Anterior cingulate cortex (tissue), 58 donors: ENCODE data around the gene SARM1.

ENCODE experiments used
- DNase-seq, 58 donors: peaks; one replicate each; lab custom pipeline; 2025; lab: John Stamatoyannopoulos, UW

SARM1 gene

GRCh38 chr17:28367641-28368305 is 3.7 kb upstream of the SARM1 start:
- DNase-seq = no peak

- no peak for DNase-seq
Observed at GRCh38 chr17:28368306-28368831, 3.1 kb upstream of the SARM1 start.

GRCh38 chr17:28368915-28369683 is 2.4 kb upstream of the SARM1 start:
- no peak for DNase-seq

- no peak for DNase-seq
Observed at GRCh38 chr17:28369684-28370034, 1.8 kb upstream of the SARM1 start.

- no peak for DNase-seq
Observed at GRCh38 chr17:28370035-28370743, 1.3 kb upstream of the SARM1 start, which contains the start of gene VTN. TSS of gene VTN (minus strand) at chr17:28370307. CDS start at chr17:28370203, 104 bp downstream.

GRCh38 chr17:28370744-28371103 is 770 bp upstream of the SARM1 start:
- no peak for DNase-seq

GRCh38 chr17:28372203-28372944 is 880 bp downstream of the SARM1 start:
- peak in 14 of 58 donors; percentile 19 to 58 (median 46) for DNase-seq

GRCh38 chr17:28372945-28373274 is 1.4 kb downstream of the SARM1 start:
- peak in 2 of 58 donors; percentile 23 to 60 for DNase-seq

GRCh38 chr17:28379814-28380801 is 8.6 kb downstream of the SARM1 start:
- DNase-seq = no peak

GRCh38 chr17:28381141-28381825 is 9.8 kb downstream of the SARM1 start:
- peak in 12 of 58 donors; percentile 9 to 67 (median 48) for DNase-seq

- peak in 4 of 58 donors; percentile 11 to 30 (median 20) for DNase-seq
Observed at GRCh38 chr17:28384281-28385036, 13.0 kb downstream of the SARM1 start.

- no peak for DNase-seq
Observed at GRCh38 chr17:28385037-28385400, 13.5 kb downstream of the SARM1 start.

GRCh38 chr17:28385406-28385805 is 13.9 kb downstream of the SARM1 start:
- DNase-seq = no peak

GRCh38 chr17:28386391-28386790 is 14.9 kb downstream of the SARM1 start:
- no peak for DNase-seq

GRCh38 chr17:28388106-28388505 is 16.6 kb downstream of the SARM1 start:
- DNase-seq = no peak

- no peak for DNase-seq
Observed at GRCh38 chr17:28390141-28390540, 18.6 kb downstream of the SARM1 start.

- no peak for DNase-seq
Observed at GRCh38 chr17:28390563-28390962, 19.1 kb downstream of the SARM1 start.

GRCh38 chr17:28390984-28391383 is 19.5 kb downstream of the SARM1 start:
- DNase-seq = no peak
